ENCODE data around the gene TRIAP1.

Gene TRIAP1

GRCh38 chr12:120428597-120429229, 17.5 kb downstream of the TRIAP1 start:
- TF ChIP-seq CTCF (IDR thresholded peaks at IDR 0.05; ENCODE audit: unreplicated experiment in 3 of 3) = no peak
- Mint-ChIP-seq H3K4me3 (no peak overlapping the region), H3K27ac (peak overlapping the region in 2 of 3 experiments; percentile 34 to 47), H3K36me3 (ENCODE audit: low read depth) (no peaks in the 10 kb centered on the region), H3K27me3 (ENCODE audit: low read depth) (peaks cover 6% of the 10 kb centered on the region), H3K4me1 (no peaks in the 10 kb centered on the region), H3K9me3 (no peaks in the 10 kb centered on the region)

- H3K4me3 Mint-ChIP-seq = no peak overlapping the region
- no peak for TF ChIP-seq CTCF (IDR thresholded peaks at IDR 0.05; ENCODE audit: unreplicated experiment in 3 of 3)
- H3K27me3 Mint-ChIP-seq (ENCODE audit: low read depth) = peaks cover 7% of the 10 kb centered on the region
- H3K4me1 Mint-ChIP-seq = no peaks in the 10 kb centered on the region
- H3K36me3 Mint-ChIP-seq (ENCODE audit: low read depth) = no peaks in the 10 kb centered on the region
- H3K9me3 Mint-ChIP-seq = no peaks in the 10 kb centered on the region
- no peak overlapping the region for H3K27ac Mint-ChIP-seq
These were observed 20.4 kb downstream of the TRIAP1 start for GRCh38 chr12:120425797-120426196.

GRCh38 chr12:120422892-120423456, 23.2 kb downstream of the TRIAP1 start:
- H3K4me3 Mint-ChIP-seq = no peak overlapping the region
- no peaks in the 10 kb centered on the region for H3K9me3 Mint-ChIP-seq
- no peak overlapping the region for H3K27ac Mint-ChIP-seq
- H3K4me1 Mint-ChIP-seq = no peaks in the 10 kb centered on the region
- H3K27me3 Mint-ChIP-seq (ENCODE audit: low read depth) = peaks cover 3% of the 10 kb centered on the region
- no peak for TF ChIP-seq CTCF (IDR thresholded peaks at IDR 0.05; ENCODE audit: unreplicated experiment in 3 of 3)
- H3K36me3 Mint-ChIP-seq (ENCODE audit: low read depth) = no peaks in the 10 kb centered on the region

- Mint-ChIP-seq H3K36me3 (ENCODE audit: low read depth) (no peaks in the 10 kb centered on the region), H3K27me3 (ENCODE audit: low read depth) (peaks cover 3% of the 10 kb centered on the region), H3K9me3 (no peaks in the 10 kb centered on the region), H3K27ac (no peak overlapping the region), H3K4me1 (no peaks in the 10 kb centered on the region), H3K4me3 (no peak overlapping the region)
- TF ChIP-seq CTCF (IDR thresholded peaks at IDR 0.05; ENCODE audit: unreplicated experiment in 3 of 3) = no peak
These were observed 24.5 kb downstream of the TRIAP1 start for GRCh38 chr12:120421701-120422100.

GRCh38 chr12:120417917-120418580, 28.1 kb downstream of the TRIAP1 start:
- TF ChIP-seq CTCF (IDR thresholded peaks at IDR 0.05; ENCODE audit: unreplicated experiment in 3 of 3) = no peak
- Mint-ChIP-seq H3K9me3 (no peaks in the 10 kb centered on the region), H3K27me3 (ENCODE audit: low read depth) (no peaks in the 10 kb centered on the region)

More at GRCh38 chr12:120417917-120418580, 28.1 kb downstream of the TRIAP1 start:
- peak overlapping the region in 1 of 3 experiments; percentile 48 for H3K27ac Mint-ChIP-seq
- peaks cover 12% of the 10 kb centered on the region for H3K4me1 Mint-ChIP-seq
- H3K4me3 Mint-ChIP-seq = no peak overlapping the region
- no peaks in the 10 kb centered on the region for H3K36me3 Mint-ChIP-seq (ENCODE audit: low read depth)

Data from nephron (organoid).